ENCODE data around the gene DPRX. TPM values are rescaled to one million over a fixed set of nuclear protein-coding genes. Genes with fewer than 3 reads are reported as not detected.

DPRX gene
- total and polyA plus RNA-seq, 10 donors: not detected

DNA sequence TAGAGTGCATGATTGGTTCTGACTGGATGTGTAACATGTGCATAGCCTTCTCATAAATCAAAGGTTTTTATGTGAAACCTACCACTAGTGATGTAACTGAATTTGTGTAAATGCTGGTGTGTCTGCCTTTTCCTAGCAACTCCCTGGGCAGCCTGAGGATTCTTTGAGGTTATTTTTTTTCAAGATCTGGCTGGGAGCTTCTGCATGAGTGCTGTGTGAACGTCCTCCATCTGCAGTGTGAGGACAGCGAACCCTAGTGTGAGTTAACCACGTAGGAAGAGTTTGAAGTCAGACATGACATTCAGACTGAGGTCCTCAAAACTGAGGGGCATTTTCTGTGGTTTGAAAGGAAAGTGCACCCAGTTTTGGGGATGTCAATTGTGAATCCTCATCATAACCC is 39.9 kb downstream of the DPRX start:
- Histone ChIP-seq H3K4me3 (no peak overlapping the region), H3K9me3 (peaks cover 0 to 10% (median 0%) of the 10 kb centered on the region in 8 donors), H3K27ac (no peak overlapping the region), H3K36me3 (no peaks in the 10 kb centered on the region), H3K4me1 (no peaks in the 10 kb centered on the region), H3K27me3 (replicated peaks in 1 of 7) (no peaks in the 10 kb centered on the region)
- no peak for TF ChIP-seq POLR2AphosphoS5 (IDR thresholded peaks at IDR 0.05)
- TF ChIP-seq POLR2A (IDR thresholded peaks at IDR 0.05): no peak
- TF ChIP-seq, protein P1, sequence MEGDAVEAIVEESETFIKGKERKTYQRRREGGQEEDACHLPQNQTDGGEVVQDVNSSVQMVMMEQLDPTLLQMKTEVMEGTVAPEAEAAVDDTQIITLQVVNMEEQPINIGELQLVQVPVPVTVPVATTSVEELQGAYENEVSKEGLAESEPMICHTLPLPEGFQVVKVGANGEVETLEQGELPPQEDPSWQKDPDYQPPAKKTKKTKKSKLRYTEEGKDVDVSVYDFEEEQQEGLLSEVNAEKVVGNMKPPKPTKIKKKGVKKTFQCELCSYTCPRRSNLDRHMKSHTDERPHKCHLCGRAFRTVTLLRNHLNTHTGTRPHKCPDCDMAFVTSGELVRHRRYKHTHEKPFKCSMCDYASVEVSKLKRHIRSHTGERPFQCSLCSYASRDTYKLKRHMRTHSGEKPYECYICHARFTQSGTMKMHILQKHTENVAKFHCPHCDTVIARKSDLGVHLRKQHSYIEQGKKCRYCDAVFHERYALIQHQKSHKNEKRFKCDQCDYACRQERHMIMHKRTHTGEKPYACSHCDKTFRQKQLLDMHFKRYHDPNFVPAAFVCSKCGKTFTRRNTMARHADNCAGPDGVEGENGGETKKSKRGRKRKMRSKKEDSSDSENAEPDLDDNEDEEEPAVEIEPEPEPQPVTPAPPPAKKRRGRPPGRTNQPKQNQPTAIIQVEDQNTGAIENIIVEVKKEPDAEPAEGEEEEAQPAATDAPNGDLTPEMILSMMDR (IDR thresholded peaks at IDR 0.05 in 8 of 11, conservative IDR thresholded peaks at IDR 0.05 in 3 of 11): no peak
- WGBS, 5 donors: 51 to 63% (median 57%) methylated on average over 3 of the region's 3 CpGs
- DNase-seq: no peak
- intact Hi-C loops (cut with DNase I; ENCODE audit: low total_unique reads): no loop called here

Small RNA genes within 50 kb of the gene (microRNA-seq; reads per million reads assigned to microRNA genes)
- 0 reads per million in 3 donors for gene MIR1323
- 0 reads per million in 3 donors for gene MIR498
- gene MIR512-1: 0 reads per million in 3 donors
- gene MIR512-2: 0 reads per million in 3 donors
- 0 reads per million in 3 donors for gene MIR515-1
- 0 reads per million in 3 donors for gene MIR515-2
- gene MIR519C: 0 reads per million in 3 donors
- gene MIR519E: 0 reads per million in 3 donors
- gene MIR520E: 0 reads per million in 3 donors
- 0 reads per million in 3 donors for gene MIR520F

Small RNA genes within 50 kb of the gene (small RNA-seq; reads per million reads assigned to genes)
- gene MIR1323 (0 reads per million in 4 donors), gene MIR498 (0 reads per million in 4 donors), gene MIR512-1 (0 reads per million in 4 donors), gene MIR512-2 (0 reads per million in 4 donors), gene MIR515-1 (0 reads per million in 4 donors), gene MIR515-2 (0 reads per million in 4 donors), gene MIR519C (0 reads per million in 4 donors), gene MIR519E (0 reads per million in 4 donors), gene MIR520E (0 reads per million in 4 donors), gene RNU6-698P (0 reads per million in 4 donors)

Other genes starting within 250 kb of the DPRX start
- 10 to 100 TPM in 6 of 7 donors, 1 to 10 TPM in 1; 9.3 to 15.9 (median 12.1) TPM for gene ZNF765, start 236.8 kb upstream of the DPRX start, total RNA-seq
- gene ZNF765, start 236.8 kb upstream of the DPRX start, polyA plus RNA-seq: 1 to 10 TPM; 2.2 to 4.6 (median 2.6) TPM
- gene ZNF761, start 200.0 kb upstream of the DPRX start, total RNA-seq: 10 to 100 TPM in 6 of 7 donors, 1 to 10 TPM in 1; 8.3 to 14.2 (median 11.1) TPM
- gene ZNF761, start 200.0 kb upstream of the DPRX start, polyA plus RNA-seq: 1 to 10 TPM; 5.9 to 7.6 (median 6.1) TPM
- 1 to 10 TPM; 3.2 to 7.5 (median 4.8) TPM for gene ZNF813, start 164.3 kb upstream of the DPRX start, total RNA-seq
- 1 to 10 TPM; 1.1 to 1.9 (median 1.2) TPM for gene ZNF813, start 164.3 kb upstream of the DPRX start, polyA plus RNA-seq
- 10 to 100 TPM; 16.2 to 31.1 (median 26.9) TPM for gene ZNF331, start 93.9 kb upstream of the DPRX start, total RNA-seq
- gene ZNF331, start 93.9 kb upstream of the DPRX start, polyA plus RNA-seq: 10 to 100 TPM in 2 of 3 donors, 1 to 10 TPM in 1; 9.4 to 16.8 (median 14.3) TPM
- gene NLRP12, start 192.3 kb downstream of the DPRX start, total RNA-seq: 10 to 100 TPM in 5 of 7 donors, 1 to 10 TPM in 2; 6.9 to 29.8 (median 12.0) TPM
- 1 to 10 TPM in 2 of 3 donors, under 1 TPM in 1; 0.24 to 2.2 (median 1.1) TPM for gene NLRP12, start 192.3 kb downstream of the DPRX start, polyA plus RNA-seq
- gene MYADM, start 235.9 kb downstream of the DPRX start, total RNA-seq: 100 to 1,000 TPM in 1 of 7 donors, 10 to 100 TPM in 6; 43.1 to 146 (median 57.7) TPM
- gene MYADM, start 235.9 kb downstream of the DPRX start, polyA plus RNA-seq: 10 to 100 TPM in 2 of 3 donors, 1 to 10 TPM in 1; 9.1 to 22.2 (median 12.1) TPM